SK-N-SH treated with all-trans-retinoic acid at 6 μM for 48 hours (cell line): ENCODE data around the gene ADAMTS13.

Source experiments
- ISL1 ChIP-seq: fragments of 250-450 bp; sonication (Bioruptor Pico); IDR thresholded peaks from 2 replicates; pipeline ENCODE4 v2.1.2; 2022; ENCODE audit warnings: mild to moderate bottlenecking, moderate library complexity
- TCF4 ChIP-seq: fragments of 250-450 bp; sonication (Bioruptor Pico); IDR thresholded peaks from 2 replicates; pipeline ENCODE4 v1.8.0; 2021; ENCODE audit warnings: mild to moderate bottlenecking, moderate library complexity, borderline replicate concordance
- ZFP30 ChIP-seq: fragments of 450-650 bp; formaldehyde crosslinking; IDR thresholded peaks from 2 replicates; pipeline ENCODE4 v1.5.0; 2022; ENCODE audit warnings: mild to moderate bottlenecking, moderate library complexity
- ZNF70 ChIP-seq: fragments of 450-650 bp; formaldehyde crosslinking; IDR thresholded peaks from 2 replicates; pipeline ENCODE4 v1.5.0; 2020; ENCODE audit warnings: mild to moderate bottlenecking, moderate library complexity
- TF ChIP-seq, protein P1 (sequence below): fragments of 250-450 bp; sonication (Bioruptor Pico); IDR thresholded peaks from 2 replicates; pipeline ENCODE4 v1.5.1; 2020; ENCODE audit warnings: low read depth, mild to moderate bottlenecking, moderate library complexity
- TF ChIP-seq, protein P2 (sequence below): fragments of 250-450 bp; sonication (Bioruptor Pico); IDR thresholded peaks from 2 replicates; pipeline ENCODE4 v1.8.0; 2020; ENCODE audit warnings: mild to moderate bottlenecking, moderate library complexity, borderline replicate concordance
- TF ChIP-seq, protein P3 (sequence below): fragments of 250-450 bp; sonication (Bioruptor Pico); IDR thresholded peaks from 2 replicates; pipeline ENCODE4 v1.5.0; 2020; ENCODE audit warnings: mild to moderate bottlenecking, moderate library complexity

DNA sequence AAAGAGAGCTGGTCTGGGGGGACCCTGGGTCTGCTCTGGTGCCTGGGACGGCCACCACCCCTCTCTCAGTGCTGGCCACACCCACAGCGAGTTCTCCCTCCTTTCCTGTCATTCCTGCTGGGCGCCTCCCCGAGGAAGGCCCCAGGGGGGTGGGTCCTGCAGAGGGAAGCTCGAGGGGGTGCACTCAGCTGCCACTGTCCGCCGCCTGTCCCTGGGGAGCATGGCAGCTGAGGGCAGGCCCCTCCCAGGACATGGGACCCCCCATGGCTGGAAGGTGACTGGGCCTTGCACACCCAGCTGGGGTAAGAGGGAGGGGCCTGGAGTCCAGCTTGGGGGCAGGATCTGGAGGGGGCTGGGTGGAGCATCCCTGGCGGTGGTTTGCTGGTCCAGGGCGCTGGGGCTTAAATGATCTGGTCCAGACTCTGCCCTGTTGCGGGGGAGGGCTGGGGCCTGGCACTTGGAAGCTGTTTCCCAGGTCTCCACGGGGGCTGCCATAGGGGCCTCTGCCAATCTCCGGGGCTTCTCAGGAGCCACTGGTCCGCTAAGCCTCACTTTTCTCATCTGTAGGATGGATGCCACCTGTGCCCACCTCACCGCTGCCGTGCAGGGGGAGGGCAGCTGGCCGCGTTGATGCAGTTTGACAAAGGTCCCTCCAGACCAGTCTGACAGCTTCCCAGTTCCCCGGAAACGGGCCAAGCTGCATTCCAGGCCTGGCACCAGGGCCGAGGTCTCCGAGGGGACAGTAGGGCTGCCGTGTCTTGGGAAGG is 62.7 kb downstream of the ADAMTS13 start:
- TF ChIP-seq, protein P1, sequence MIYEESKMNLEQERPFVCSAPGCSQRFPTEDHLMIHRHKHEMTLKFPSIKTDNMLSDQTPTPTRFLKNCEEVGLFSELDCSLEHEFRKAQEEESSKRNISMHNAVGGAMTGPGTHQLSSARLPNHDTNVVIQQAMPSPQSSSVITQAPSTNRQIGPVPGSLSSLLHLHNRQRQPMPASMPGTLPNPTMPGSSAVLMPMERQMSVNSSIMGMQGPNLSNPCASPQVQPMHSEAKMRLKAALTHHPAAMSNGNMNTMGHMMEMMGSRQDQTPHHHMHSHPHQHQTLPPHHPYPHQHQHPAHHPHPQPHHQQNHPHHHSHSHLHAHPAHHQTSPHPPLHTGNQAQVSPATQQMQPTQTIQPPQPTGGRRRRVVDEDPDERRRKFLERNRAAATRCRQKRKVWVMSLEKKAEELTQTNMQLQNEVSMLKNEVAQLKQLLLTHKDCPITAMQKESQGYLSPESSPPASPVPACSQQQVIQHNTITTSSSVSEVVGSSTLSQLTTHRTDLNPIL (CRISPR knock-in tag): no peak
- TF ChIP-seq, protein P2, sequence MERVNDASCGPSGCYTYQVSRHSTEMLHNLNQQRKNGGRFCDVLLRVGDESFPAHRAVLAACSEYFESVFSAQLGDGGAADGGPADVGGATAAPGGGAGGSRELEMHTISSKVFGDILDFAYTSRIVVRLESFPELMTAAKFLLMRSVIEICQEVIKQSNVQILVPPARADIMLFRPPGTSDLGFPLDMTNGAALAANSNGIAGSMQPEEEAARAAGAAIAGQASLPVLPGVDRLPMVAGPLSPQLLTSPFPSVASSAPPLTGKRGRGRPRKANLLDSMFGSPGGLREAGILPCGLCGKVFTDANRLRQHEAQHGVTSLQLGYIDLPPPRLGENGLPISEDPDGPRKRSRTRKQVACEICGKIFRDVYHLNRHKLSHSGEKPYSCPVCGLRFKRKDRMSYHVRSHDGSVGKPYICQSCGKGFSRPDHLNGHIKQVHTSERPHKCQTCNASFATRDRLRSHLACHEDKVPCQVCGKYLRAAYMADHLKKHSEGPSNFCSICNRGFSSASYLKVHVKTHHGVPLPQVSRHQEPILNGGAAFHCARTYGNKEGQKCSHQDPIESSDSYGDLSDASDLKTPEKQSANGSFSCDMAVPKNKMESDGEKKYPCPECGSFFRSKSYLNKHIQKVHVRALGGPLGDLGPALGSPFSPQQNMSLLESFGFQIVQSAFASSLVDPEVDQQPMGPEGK: no peak
- TF ChIP-seq TCF4 (CRISPR knock-in tag) (no peak), ZFP30 (CRISPR knock-in tag) (no peak), ZNF70 (CRISPR knock-in tag) (no peak), ISL1 (CRISPR knock-in tag) (no peak)
- TF ChIP-seq, protein P3, sequence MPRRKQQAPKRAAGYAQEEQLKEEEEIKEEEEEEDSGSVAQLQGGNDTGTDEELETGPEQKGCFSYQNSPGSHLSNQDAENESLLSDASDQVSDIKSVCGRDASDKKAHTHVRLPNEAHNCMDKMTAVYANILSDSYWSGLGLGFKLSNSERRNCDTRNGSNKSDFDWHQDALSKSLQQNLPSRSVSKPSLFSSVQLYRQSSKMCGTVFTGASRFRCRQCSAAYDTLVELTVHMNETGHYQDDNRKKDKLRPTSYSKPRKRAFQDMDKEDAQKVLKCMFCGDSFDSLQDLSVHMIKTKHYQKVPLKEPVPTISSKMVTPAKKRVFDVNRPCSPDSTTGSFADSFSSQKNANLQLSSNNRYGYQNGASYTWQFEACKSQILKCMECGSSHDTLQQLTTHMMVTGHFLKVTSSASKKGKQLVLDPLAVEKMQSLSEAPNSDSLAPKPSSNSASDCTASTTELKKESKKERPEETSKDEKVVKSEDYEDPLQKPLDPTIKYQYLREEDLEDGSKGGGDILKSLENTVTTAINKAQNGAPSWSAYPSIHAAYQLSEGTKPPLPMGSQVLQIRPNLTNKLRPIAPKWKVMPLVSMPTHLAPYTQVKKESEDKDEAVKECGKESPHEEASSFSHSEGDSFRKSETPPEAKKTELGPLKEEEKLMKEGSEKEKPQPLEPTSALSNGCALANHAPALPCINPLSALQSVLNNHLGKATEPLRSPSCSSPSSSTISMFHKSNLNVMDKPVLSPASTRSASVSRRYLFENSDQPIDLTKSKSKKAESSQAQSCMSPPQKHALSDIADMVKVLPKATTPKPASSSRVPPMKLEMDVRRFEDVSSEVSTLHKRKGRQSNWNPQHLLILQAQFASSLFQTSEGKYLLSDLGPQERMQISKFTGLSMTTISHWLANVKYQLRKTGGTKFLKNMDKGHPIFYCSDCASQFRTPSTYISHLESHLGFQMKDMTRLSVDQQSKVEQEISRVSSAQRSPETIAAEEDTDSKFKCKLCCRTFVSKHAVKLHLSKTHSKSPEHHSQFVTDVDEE (CRISPR knock-in tag): no peak
